CD4-positive, alpha-beta T cell treated with Interleukin-6 for 4 hours (primary cell): ENCODE data around the gene VEPH1.
"Not testable (repeated sequence)": the region's sequence is repeated elsewhere in the genome, so short reads cannot be mapped to it uniquely, and the experiment has no call there.

ENCODE experiments used
- DNase-seq: peaks from one replicate; pipeline ENCODE4 v3.0.0-alpha.2; 2020; ENCODE audit warnings: mixed read lengths

Gene VEPH1

DNA sequence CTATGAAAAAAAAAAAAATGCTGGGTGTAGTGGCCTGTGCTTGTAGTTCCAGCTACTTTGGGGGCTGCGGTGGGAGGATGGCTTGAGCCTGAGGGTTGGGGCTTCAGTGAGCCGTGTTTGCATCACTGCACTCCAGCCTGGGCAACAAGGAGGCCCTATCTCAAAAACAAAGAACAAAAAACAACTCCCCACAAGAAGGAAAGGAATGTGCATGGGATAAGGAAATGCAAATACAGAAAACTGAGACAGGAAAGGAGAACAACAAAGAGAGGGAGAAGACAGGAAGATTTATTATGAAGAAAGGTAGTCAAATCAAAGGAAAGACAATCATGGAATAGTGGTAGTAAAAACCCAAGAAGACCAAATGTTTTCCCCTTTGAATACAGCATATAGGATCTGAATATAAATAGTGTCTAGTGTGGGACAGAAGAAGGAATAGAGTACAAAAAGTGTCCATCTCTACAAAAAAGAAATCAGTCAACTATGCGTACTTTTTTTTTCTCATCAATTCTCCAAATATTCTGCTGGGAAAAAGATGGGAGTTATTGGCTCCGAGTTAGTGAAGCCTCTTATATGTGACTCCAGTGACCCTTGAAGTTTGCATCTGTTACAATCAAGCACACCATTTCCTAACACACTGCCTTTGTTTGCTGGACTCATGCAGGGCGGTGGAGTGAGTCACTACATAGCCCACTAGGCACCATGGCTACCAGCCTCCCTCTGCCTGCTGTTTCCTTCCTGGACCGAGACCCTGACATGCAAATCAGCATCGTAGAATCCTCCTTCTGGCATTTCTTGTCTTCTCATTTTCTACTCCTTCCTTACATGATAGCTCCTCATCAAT lies 167.8 kb downstream of the VEPH1 start:
- no peak for DNase-seq

DNA sequence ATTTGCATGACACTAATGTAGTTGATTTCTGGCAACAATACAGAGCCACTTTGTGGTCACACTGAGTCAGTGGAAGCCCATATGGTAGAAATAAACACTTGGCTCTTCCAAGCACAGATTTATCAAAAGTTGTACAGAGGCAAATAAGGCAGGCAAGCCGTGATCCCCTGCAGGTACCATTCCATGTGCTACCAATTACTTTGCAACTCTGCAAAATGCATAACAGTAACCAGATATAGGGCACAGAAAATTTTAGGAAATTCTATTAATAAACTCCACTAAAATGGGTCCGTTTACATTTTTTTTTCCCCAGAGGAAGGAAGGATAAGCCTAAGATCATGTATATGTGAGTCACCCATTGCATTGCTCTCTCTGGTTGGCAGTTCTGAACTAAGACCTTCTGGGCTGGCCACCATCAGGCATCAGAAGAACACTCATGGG lies 169.6 kb downstream of the VEPH1 start:
- DNase-seq, result no peak

- no peak for DNase-seq
These were observed 173.0 kb downstream of the VEPH1 start for GRCh38 chr3:157330206-157330605.

GRCh38 chr3:157329551-157329950 lies 173.7 kb downstream of the VEPH1 start:
- no peak for DNase-seq

- no peak for DNase-seq
These were observed 175.4 kb downstream of the VEPH1 start for GRCh38 chr3:157327837-157328236.

DNA sequence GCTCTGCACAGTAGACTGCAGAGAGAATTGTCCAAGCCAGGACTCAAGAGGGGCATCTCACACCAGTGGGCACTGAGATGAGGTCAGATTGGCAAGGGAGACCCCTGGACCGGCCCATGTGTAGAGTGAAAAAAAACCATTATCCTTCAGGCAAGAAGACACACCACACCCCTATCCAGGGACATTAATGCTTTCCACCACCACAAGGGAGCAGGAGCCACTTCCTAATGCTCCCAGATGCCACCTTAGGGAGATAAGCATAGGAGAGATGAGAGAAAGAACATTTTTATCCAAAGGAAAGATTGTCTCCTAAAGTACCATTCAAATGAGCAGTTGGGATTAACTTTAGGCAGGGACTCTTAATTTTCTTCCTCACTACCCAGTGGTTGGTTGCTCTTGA lies 176.2 kb downstream of the VEPH1 start:
- no peak for DNase-seq

GRCh38 chr3:157324869-157325268 lies 178.3 kb downstream of the VEPH1 start:
- DNase-seq, result not testable (repeated sequence)

- DNase-seq, result no peak
These were observed 179.9 kb downstream of the VEPH1 start for GRCh38 chr3:157323360-157323759.

- no peak for DNase-seq
These were observed 183.5 kb downstream of the VEPH1 start for GRCh38 chr3:157319672-157320071.

- no peak for DNase-seq
These were observed 184.5 kb downstream of the VEPH1 start for GRCh38 chr3:157318639-157319288.

DNA sequence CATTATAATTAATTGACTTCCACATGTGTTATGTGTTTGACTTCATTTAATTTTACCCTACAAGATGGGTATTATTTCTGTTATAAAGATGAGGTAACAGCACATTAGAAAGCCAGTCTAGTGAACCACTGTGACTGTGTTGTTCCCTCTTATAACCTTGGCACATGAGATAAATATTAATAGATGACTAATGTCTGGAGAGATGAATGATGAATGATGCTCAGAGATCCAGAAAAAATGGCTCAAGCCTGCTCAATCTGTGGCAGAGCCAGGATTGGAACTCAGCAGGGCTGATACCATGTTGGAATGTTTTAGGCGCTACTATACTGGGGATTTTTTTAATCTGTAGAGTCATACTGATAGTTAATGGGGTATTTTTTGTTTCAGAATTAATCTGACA lies 185.3 kb downstream of the VEPH1 start:
- DNase-seq, result no peak

DNA sequence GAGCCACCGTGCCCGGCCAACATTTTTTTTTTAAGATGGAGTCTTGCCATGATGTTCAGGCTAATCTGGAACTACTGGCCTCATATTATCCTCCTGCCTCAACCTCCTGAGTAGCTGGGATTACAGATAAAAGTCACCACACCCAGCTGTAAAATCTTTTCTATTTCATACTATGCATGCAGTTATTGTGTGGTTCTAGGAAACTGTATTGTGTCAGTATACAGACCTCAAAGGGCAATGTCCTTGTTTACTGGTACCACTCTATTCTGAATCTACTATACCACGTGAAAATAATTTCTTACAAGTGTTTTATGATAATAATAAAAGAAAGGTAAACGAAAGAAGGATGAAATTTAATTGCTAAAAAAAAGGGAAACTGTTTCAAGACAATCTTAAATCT lies 190.0 kb downstream of the VEPH1 start:
- no peak for DNase-seq

GRCh38 chr3:157312376-157312745 lies 190.9 kb downstream of the VEPH1 start:
- DNase-seq, result no peak

GRCh38 chr3:157311633-157312375 lies 191.4 kb downstream of the VEPH1 start:
- no peak for DNase-seq

- DNase-seq, result no peak
These were observed 192.7 kb downstream of the VEPH1 start for GRCh38 chr3:157310329-157311052.

GRCh38 chr3:157306502-157306901 lies 196.7 kb downstream of the VEPH1 start:
- no peak for DNase-seq

DNA sequence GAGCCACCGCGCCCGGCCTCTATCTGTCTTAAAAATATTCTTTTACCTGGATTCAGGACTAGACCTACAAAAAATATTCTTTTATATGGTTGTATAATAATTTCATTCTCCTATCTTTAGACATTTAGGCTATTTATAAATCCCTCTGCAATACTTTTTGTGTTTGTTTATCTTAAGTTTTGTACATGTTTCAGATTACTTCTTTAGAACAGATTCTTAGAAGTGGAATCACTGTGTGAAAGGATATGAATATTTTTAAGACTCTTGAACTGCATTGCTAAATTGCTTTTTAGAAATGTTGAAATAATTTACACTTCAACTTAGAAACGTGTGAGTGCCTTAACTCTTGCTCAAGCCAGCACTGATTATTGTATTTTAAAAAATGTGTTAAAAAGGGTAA lies 197.8 kb downstream of the VEPH1 start:
- DNase-seq, result no peak

GRCh38 chr3:157301755-157302154 lies 201.5 kb downstream of the VEPH1 start:
- no peak for DNase-seq

- no peak for DNase-seq
These were observed 202.1 kb downstream of the VEPH1 start for GRCh38 chr3:157300981-157301663.

- DNase-seq, result no peak
These were observed 203.1 kb downstream of the VEPH1 start for GRCh38 chr3:157300094-157300493.

GRCh38 chr3:157297328-157297915 lies 205.8 kb downstream of the VEPH1 start:
- DNase-seq, result no peak

GRCh38 chr3:157294953-157295352 lies 208.3 kb downstream of the VEPH1 start:
- no peak for DNase-seq
